GM19455 (cell line): ENCODE results near the gene ZFYVE27.

Source experiments
- ATAC-seq: cut with Tn5 transposase; IDR thresholded peaks from one replicate; pipeline ENCODE4 v1.9.1; 2021; ENCODE audit not compliant: unreplicated experiment

ZFYVE27 gene

GRCh38 chr10:97743169-97743943, 6.4 kb downstream of the ZFYVE27 start:
- no peak for ATAC-seq

- no peak for ATAC-seq
Observed at GRCh38 chr10:97744405-97745035, 7.6 kb downstream of the ZFYVE27 start.

GRCh38 chr10:97747573-97747972, 10.6 kb downstream of the ZFYVE27 start:
- no peak for ATAC-seq

- no peak for ATAC-seq
Observed at GRCh38 chr10:97748116-97748515, 11.2 kb downstream of the ZFYVE27 start.

GRCh38 chr10:97752956-97753355, 16.0 kb downstream of the ZFYVE27 start:
- no peak for ATAC-seq

GRCh38 chr10:97754726-97755125, 17.8 kb downstream of the ZFYVE27 start:
- ATAC-seq: no peak

- ATAC-seq: no peak
Observed at GRCh38 chr10:97755718-97756117, 18.8 kb downstream of the ZFYVE27 start.

GRCh38 chr10:97757471-97757870, 20.5 kb downstream of the ZFYVE27 start:
- no peak for ATAC-seq

GRCh38 chr10:97759158-97759887, 22.4 kb downstream of the ZFYVE27 start:
- no peak for ATAC-seq

- no peak for ATAC-seq
Observed at GRCh38 chr10:97759946-97760345, 23.0 kb downstream of the ZFYVE27 start.

- ATAC-seq: no peak
Observed at GRCh38 chr10:97760461-97761257, 23.7 kb downstream of the ZFYVE27 start.

- ATAC-seq: no peak
Observed at GRCh38 chr10:97761331-97761865, 24.5 kb downstream of the ZFYVE27 start.

- no peak for ATAC-seq
Observed at GRCh38 chr10:97762056-97762455, 25.1 kb downstream of the ZFYVE27 start.

- no peak for ATAC-seq
Observed at GRCh38 chr10:97762816-97763215, 25.9 kb downstream of the ZFYVE27 start.

GRCh38 chr10:97763411-97763810, 26.5 kb downstream of the ZFYVE27 start:
- ATAC-seq: no peak

- no peak for ATAC-seq
Observed at GRCh38 chr10:97763947-97764346, 27.0 kb downstream of the ZFYVE27 start.

- ATAC-seq: no peak
Observed at GRCh38 chr10:97764519-97764931, 27.6 kb downstream of the ZFYVE27 start.

- ATAC-seq: no peak
Observed at GRCh38 chr10:97765201-97765600, 28.3 kb downstream of the ZFYVE27 start.

- no peak for ATAC-seq
Observed at GRCh38 chr10:97766106-97766810, 29.3 kb downstream of the ZFYVE27 start.
